GM23338 (cell line): ENCODE measurements around the gene MRGPRG. TPM values are rescaled to one million over a fixed set of nuclear protein-coding genes. Genes with fewer than 3 reads are reported as not detected.

Experiments
- ATAC-seq: fragments of 200-7000 bp; cut with Tn5 transposase; 3 replicates; pipeline ENCODE4 v1.9.1; 2020
- DNase-seq: peaks from one replicate; pipeline ENCODE4 v3.0.0-alpha.2; 2015; ENCODE audit warnings: low spot score
- H2AFZ ChIP-seq: fragments of 200-600 bp; sonication (generic); 2 replicates; pipeline ENCODE4 v1.8.0; 2016; ENCODE audit warnings: antibody characterized with exemption, mild to moderate bottlenecking, moderate library complexity
- H3F3A ChIP-seq: fragments of 200-600 bp; sonication (generic); replicated peaks from 2 replicates; pipeline ENCODE4 v1.8.0; 2017; ENCODE audit warnings: antibody characterized with exemption, mixed run types, low read depth
- H3K27ac ChIP-seq: fragments of 200-600 bp; sonication (generic); 2 replicates; pipeline ENCODE4 v1.6.1; 2016; ENCODE audit warnings: low read depth
- H3K27me3 ChIP-seq: fragments of 200-600 bp; sonication (generic); 2 replicates; pipeline ENCODE4 v1.8.0; 2016; ENCODE audit warnings: mild to moderate bottlenecking, mixed run types, moderate library complexity; ENCODE audit not compliant: insufficient read depth
- H3K36me3 ChIP-seq: fragments of 200-600 bp; sonication (generic); 2 replicates; pipeline ENCODE4 v1.8.0; 2016; ENCODE audit warnings: mild to moderate bottlenecking; ENCODE audit not compliant: insufficient read depth
- H3K4me1 ChIP-seq: fragments of 200-600 bp; sonication (generic); 2 replicates; pipeline ENCODE4 v1.8.0; 2016; ENCODE audit warnings: mild to moderate bottlenecking, moderate library complexity; ENCODE audit not compliant: insufficient read depth
- H3K4me2 ChIP-seq: fragments of 200-600 bp; sonication (generic); 2 replicates; pipeline ENCODE4 v1.7.1; 2017; ENCODE audit warnings: mixed run types
- H3K4me3 ChIP-seq: fragments of 200-600 bp; sonication (generic); 2 replicates; pipeline ENCODE4 v1.6.1; 2016; ENCODE audit warnings: mixed run types
- H3K79me2 ChIP-seq: fragments of 200-600 bp; sonication (generic); replicated peaks from 2 replicates; pipeline ENCODE4 v1.8.0; 2017; ENCODE audit warnings: mild to moderate bottlenecking; ENCODE audit not compliant: insufficient read depth
- H3K9me2 ChIP-seq: fragments of 200-600 bp; sonication (generic); 2 replicates; pipeline ENCODE4 v1.8.0; 2017; ENCODE audit not compliant: insufficient read depth
- H4K20me1 ChIP-seq: fragments of 200-600 bp; sonication (generic); replicated peaks from 2 replicates; pipeline ENCODE4 v1.8.0; 2017; ENCODE audit warnings: mild to moderate bottlenecking; ENCODE audit not compliant: insufficient read depth
- H3K27ac Mint-ChIP-seq: 2 replicates; pipeline ENCODE4 v1.8.0; 2020; ENCODE audit warnings: inconsistent platforms, mild to moderate bottlenecking, moderate library complexity, mixed read lengths
- H3K27me3 Mint-ChIP-seq: 3 replicates; pipeline ENCODE4 v1.8.0; 2022; ENCODE audit warnings: low read depth, mild to moderate bottlenecking, moderate library complexity, mixed read lengths, inconsistent platforms; ENCODE audit not compliant: insufficient read depth, poor library complexity
- H3K36me3 Mint-ChIP-seq: 3 replicates; pipeline ENCODE4 v1.8.0; 2021; ENCODE audit warnings: low read depth, mild to moderate bottlenecking, inconsistent platforms, moderate library complexity, mixed read lengths
- H3K4me1 Mint-ChIP-seq: 3 replicates; pipeline ENCODE4 v1.8.0; 2020; ENCODE audit warnings: mild to moderate bottlenecking, inconsistent platforms, mixed read lengths
- H3K4me3 Mint-ChIP-seq: 3 replicates; pipeline ENCODE4 v1.8.0; 2021; ENCODE audit warnings: moderate library complexity, mild to moderate bottlenecking, inconsistent platforms, mixed read lengths
- H3K9me3 Mint-ChIP-seq: 3 replicates; pipeline ENCODE4 v1.8.0; 2020; ENCODE audit warnings: moderate library complexity, mild to moderate bottlenecking, inconsistent platforms, mixed read lengths
- CREB1 ChIP-seq: fragments of 250-450 bp; sonication (Bioruptor Pico); IDR thresholded peaks from 2 replicates; pipeline ENCODE4 v1.5.0; 2020; ENCODE audit warnings: low read depth, mild to moderate bottlenecking, moderate library complexity
- ETS1 ChIP-seq: IDR thresholded peaks from 2 replicates; pipeline ENCODE4 v1.6.1; 2016; ENCODE audit warnings: antibody characterized with exemption
- EZH2 ChIP-seq: fragments of 200-600 bp; sonication (generic); IDR thresholded peaks from one replicate; pipeline ENCODE4 v1.8.0; 2017; ENCODE audit warnings: antibody characterized with exemption, mild to moderate bottlenecking, low read depth; ENCODE audit not compliant: unreplicated experiment
- JUNB ChIP-seq: IDR thresholded peaks from one replicate; pipeline ENCODE4 v1.6.1; 2016; ENCODE audit warnings: antibody characterized with exemption; ENCODE audit not compliant: unreplicated experiment
- NANOG ChIP-seq: IDR thresholded peaks from 2 replicates; pipeline ENCODE4 v1.6.1; 2016; ENCODE audit warnings: antibody characterized with exemption, borderline replicate concordance
- STAT1 ChIP-seq: IDR thresholded peaks from one replicate; pipeline ENCODE4 v1.6.1; 2016; ENCODE audit warnings: antibody characterized with exemption; ENCODE audit not compliant: unreplicated experiment
- ZNF462 ChIP-seq: fragments of 250-450 bp; sonication (Bioruptor Pico); IDR thresholded peaks from 2 replicates; pipeline ENCODE4 v1.5.0; 2020; ENCODE audit warnings: mild to moderate bottlenecking, moderate library complexity
- polyA plus RNA-seq: library from polyadenylated mRNA; unstranded; fragments of >200 nt; fragmentation: Nextera tagmentation; extraction: Ambion mirVana; gene quantifications from 2 replicates; pipeline ENCODE4 v1.2.1, GENCODE V29; 2016
- total RNA-seq: library from RNA; depleted of rRNA; stranded (reverse); fragments of >200 nt; shearing (Covaris generic); gene quantifications from 2 replicates; pipeline ENCODE4 v1.2.3, GENCODE V29; 2014

The MRGPRG gene
- total and polyA plus RNA-seq, 2 experiments from 2014 or later = not detected

GRCh38 chr11:3226846-3227567 lies 8.4 kb upstream of the MRGPRG start:
- DNase-seq = no peak
- Histone ChIP-seq H2AFZ (no peak overlapping the region), H3K9me2 (no peaks in the 10 kb centered on the region), H3K4me3 (no peak overlapping the region), H3K4me2 (no peak overlapping the region), H3K36me3 (no peaks in the 10 kb centered on the region), H3K27ac (no peak overlapping the region), H3K27me3 (no peaks in the 10 kb centered on the region), H3K4me1 (peaks cover 9% of the 10 kb centered on the region; the same call in 1 of the 2 replicates), H4K20me1 (no peaks in the 10 kb centered on the region), H3K79me2 (no peaks in the 10 kb centered on the region), H3F3A (no peaks in the 10 kb centered on the region)
- no peak for ATAC-seq
- Mint-ChIP-seq H3K27me3 (peaks cover 14% of the 10 kb centered on the region), H3K27ac (no peak overlapping the region), H3K9me3 (no peaks in the 10 kb centered on the region), H3K4me1 (peaks cover 20% of the 10 kb centered on the region; the same call in 2 of the 3 replicates), H3K36me3 (no peaks in the 10 kb centered on the region), H3K4me3 (no peak overlapping the region)
- TF ChIP-seq CREB1 (CRISPR knock-in tag) = no peak

- DNase-seq = no peak
- no peak for TF ChIP-seq ETS1
- no peak for TF ChIP-seq JUNB
- no peak for TF ChIP-seq EZH2
- TF ChIP-seq ZNF462 (CRISPR knock-in tag) = no peak
- no peak for TF ChIP-seq STAT1
- no peak for TF ChIP-seq NANOG
- Histone ChIP-seq H4K20me1 (no peaks in the 10 kb centered on the region), H3K9me2 (no peaks in the 10 kb centered on the region), H3K36me3 (no peaks in the 10 kb centered on the region), H3F3A (no peaks in the 10 kb centered on the region), H3K79me2 (no peaks in the 10 kb centered on the region), H3K4me2 (no peak overlapping the region), H3K4me3 (no peak overlapping the region), H2AFZ (no peak overlapping the region), H3K27ac (no peak overlapping the region), H3K27me3 (no peaks in the 10 kb centered on the region), H3K4me1 (peaks cover 9% of the 10 kb centered on the region; the same call in 1 of the 2 replicates)
- no peak overlapping the region for H3K4me3 Mint-ChIP-seq
- ATAC-seq = no peak
- H3K9me3 Mint-ChIP-seq = no peaks in the 10 kb centered on the region
- H3K4me1 Mint-ChIP-seq = peaks cover 20% of the 10 kb centered on the region; the same call in 2 of the 3 replicates
- no peaks in the 10 kb centered on the region for H3K36me3 Mint-ChIP-seq
- H3K27ac Mint-ChIP-seq = no peak overlapping the region
- peaks cover 14% of the 10 kb centered on the region for H3K27me3 Mint-ChIP-seq
Observed at GRCh38 chr11:3225826-3226750, 7.5 kb upstream of the MRGPRG start.
